HepG2 (cell line): ENCODE results near the gene RPL3. TPM values are rescaled to one million over a fixed set of nuclear protein-coding genes. Genes with fewer than 3 reads are reported as not detected.

Experiments
- AGO1 ChIP-seq: fragments of 200-400 bp; formaldehyde crosslinking; IDR thresholded peaks from 2 replicates; pipeline ENCODE4 v1.6.1; 2017; ENCODE audit warnings: mild to moderate bottlenecking, low read depth, low read length, moderate library complexity; ENCODE audit not compliant: poor library complexity, severe bottlenecking
- ARNT2 ChIP-seq: sonication (generic); formaldehyde crosslinking; IDR thresholded peaks from 2 replicates; pipeline ENCODE4 v1.8.0; 2022; ENCODE audit warnings: mild to moderate bottlenecking, low read depth, missing genetic modification reagents, moderate library complexity
- GATA4 ChIP-seq: sonication (generic); IDR thresholded peaks from 2 replicates; pipeline ENCODE4 v1.6.1; 2016; ENCODE audit warnings: antibody characterized with exemption, low read depth, borderline replicate concordance
- GLI4 ChIP-seq: sonication (generic); formaldehyde crosslinking; IDR thresholded peaks from 2 replicates; pipeline ENCODE4 v1.5.1; 2020; ENCODE audit warnings: missing genetic modification reagents, mild to moderate bottlenecking, moderate library complexity, borderline replicate concordance
- HOXA3 ChIP-seq: sonication (generic); formaldehyde crosslinking; IDR thresholded peaks from 2 replicates; pipeline ENCODE4 v1.5.0; 2020; ENCODE audit warnings: missing genetic modification reagents
- JARID2 ChIP-seq: sonication (generic); formaldehyde crosslinking; IDR thresholded peaks from 2 replicates; pipeline ENCODE4 v1.8.1; 2023; ENCODE audit warnings: missing genetic modification reagents, inconsistent platforms; ENCODE audit not compliant: insufficient replicate concordance
- KAT8 ChIP-seq: IDR thresholded peaks from 2 replicates; pipeline ENCODE4 v1.6.1; 2016; ENCODE audit warnings: missing genetic modification reagents, missing compliant biosample characterization
- PPARG ChIP-seq: conservative IDR thresholded peaks from 2 replicates; pipeline ENCODE4 v1.6.1; 2016; ENCODE audit warnings: missing biosample characterization, missing genetic modification reagents
- RXRA ChIP-seq: sonication (generic); formaldehyde crosslinking; IDR thresholded peaks from 2 replicates; pipeline ENCODE4 v1.5.1; 2020; ENCODE audit warnings: missing genetic modification reagents
- SRF ChIP-seq: IDR thresholded peaks from 2 replicates; pipeline ENCODE4 v1.6.1; 2011; ENCODE audit warnings: mild to moderate bottlenecking, low read depth, low read length, moderate library complexity
- ZNF235 ChIP-seq: sonication (generic); formaldehyde crosslinking; IDR thresholded peaks from 2 replicates; pipeline ENCODE4 v1.8.1; 2023; ENCODE audit warnings: mild to moderate bottlenecking, missing genetic modification reagents, borderline replicate concordance
- ZNF605 ChIP-seq: sonication (generic); formaldehyde crosslinking; IDR thresholded peaks from 2 replicates; pipeline ENCODE4 v1.8.0; 2022; ENCODE audit warnings: mild to moderate bottlenecking, missing genetic modification reagents
- ZNF747 ChIP-seq: sonication (generic); formaldehyde crosslinking; IDR thresholded peaks from 2 replicates; pipeline ENCODE4 v1.8.1; 2023; ENCODE audit warnings: missing genetic modification reagents, mild to moderate bottlenecking, borderline replicate concordance
- polyA plus RNA-seq, 8 experiments: library from polyadenylated mRNA; depleted of rRNA in 3 of 8; stranded (reverse) in 7 of 8; unstranded in 1 of 8; fragments of >200 nt; fragmentation: Illumina TruSeq in 4 of 8; extraction: Trizol in 4 of 8; gene quantifications; 2 replicates each; pipeline versions ENCODE4 v1.2.1 to v1.2.3, GENCODE V29; 2011 to 2016; ENCODE audit warnings: low read depth in 4 of 8, missing spikeins in 1 of 8, mixed read lengths in 1 of 8; ENCODE audit not compliant: insufficient read depth in 1 of 8
- total RNA-seq, 5 experiments: library from RNA; depleted of rRNA; stranded (reverse); fragments of >200 nt; fragmentation: Illumina TruSeq; extraction: Trizol; gene quantifications; 2 replicates each; pipeline ENCODE4 v1.2.3, GENCODE V29; 2016; ENCODE audit warnings: low read depth in 1 of 5
- TF ChIP-seq, protein P1 (sequence below): sonication (generic); formaldehyde crosslinking; IDR thresholded peaks from 2 replicates; pipeline ENCODE4 v1.8.1; 2023; ENCODE audit warnings: mild to moderate bottlenecking, inconsistent platforms, moderate library complexity, missing genetic modification reagents, borderline replicate concordance
- TF ChIP-seq, protein P2 (sequence below), 2 experiments: fragments of 450-650 bp in 1 of 2; sonication (generic) in 1 of 2; formaldehyde crosslinking in 1 of 2; IDR thresholded peaks; 2 replicates each; pipeline versions ENCODE4 v1.6.1 to v1.8.0; 2016 to 2022; ENCODE audit warnings: antibody characterized with exemption in 1 of 2, mild to moderate bottlenecking in 1 of 2, missing genetic modification reagents in 1 of 2

RPL3 gene
- total and polyA plus RNA-seq, 2 of the 13 experiments (the other 11 are each of a cell fraction or from before 2014, with no cell fraction given), result 1,051 to 3,279 TPM

DNA sequence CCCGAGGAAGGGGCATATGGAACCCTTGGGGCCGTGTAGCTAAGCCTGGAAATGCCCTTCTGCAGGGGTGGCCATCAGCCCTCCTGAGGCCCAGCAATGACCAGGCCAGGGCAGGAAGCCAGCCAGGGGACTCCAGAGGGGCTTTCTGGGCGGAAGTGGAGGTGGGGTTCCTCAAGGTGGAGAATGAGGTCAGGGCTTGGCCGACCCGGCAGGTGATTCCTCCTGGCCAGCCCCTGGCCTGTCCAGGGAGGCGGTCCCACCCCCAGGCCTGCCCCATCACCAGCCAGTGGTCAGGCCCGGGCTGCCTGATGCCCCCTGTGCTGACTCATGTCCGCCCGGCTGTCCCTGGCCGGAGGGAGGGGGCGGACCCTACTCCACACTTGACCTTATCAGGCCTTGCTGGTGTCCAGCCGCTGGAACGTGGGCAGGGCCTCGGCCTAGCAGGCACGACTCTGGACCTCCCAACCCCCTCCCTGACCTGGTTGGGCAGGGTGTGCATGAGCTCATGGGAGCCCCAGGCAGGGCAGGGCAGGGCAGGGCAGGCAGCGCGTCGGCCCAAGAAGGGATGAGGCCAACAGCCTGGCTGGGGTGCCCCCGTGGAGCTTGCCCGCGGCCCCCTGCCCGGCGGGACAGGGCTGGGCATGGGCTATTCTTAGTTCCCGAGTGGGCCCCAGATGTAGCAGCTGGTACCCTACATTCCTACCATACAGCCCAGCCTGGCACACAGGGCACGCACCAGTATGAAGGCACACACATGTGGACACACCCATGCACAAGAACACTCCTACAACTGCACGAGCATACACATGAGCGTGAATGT, 35.9 kb downstream of the RPL3 start (continued):
- TF ChIP-seq SRF (peak; percentile 79), AGO1 (no peak), ARNT2 (CRISPR knock-in tag) (peak; percentile 87), ZNF235 (CRISPR knock-in tag) (no peak), RXRA (CRISPR knock-in tag) (peak; percentile 98), ZNF747 (peak; percentile 89), ZNF605 (CRISPR knock-in tag) (no peak), KAT8 (CRISPR knock-in tag) (peak; percentile 71), GLI4 (CRISPR knock-in tag) (no peak), GATA4 (no peak), PPARG (0 out of 2 replicates have a peak, but pooled peaks have one; percentile 25), HOXA3 (CRISPR knock-in tag) (peak; percentile 76), JARID2 (CRISPR knock-in tag) (peak; percentile 65)
- TF ChIP-seq, protein P1, sequence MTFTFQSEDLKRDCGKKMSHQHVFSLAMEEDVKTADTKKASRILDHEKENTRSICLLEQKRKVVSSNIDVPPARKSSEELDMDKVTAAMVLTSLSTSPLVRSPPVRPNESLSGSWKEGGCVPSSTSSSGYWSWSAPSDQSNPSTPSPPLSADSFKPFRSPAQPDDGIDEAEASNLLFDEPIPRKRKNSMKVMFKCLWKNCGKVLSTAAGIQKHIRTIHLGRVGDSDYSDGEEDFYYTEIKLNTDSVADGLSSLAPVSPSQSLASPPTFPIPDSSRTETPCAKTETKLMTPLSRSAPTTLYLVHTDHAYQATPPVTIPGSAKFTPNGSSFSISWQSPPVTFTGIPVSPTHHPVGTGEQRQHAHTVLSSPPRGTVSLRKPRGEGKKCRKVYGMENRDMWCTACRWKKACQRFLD (CRISPR knock-in tag), result no peak
- TF ChIP-seq, protein P2, sequence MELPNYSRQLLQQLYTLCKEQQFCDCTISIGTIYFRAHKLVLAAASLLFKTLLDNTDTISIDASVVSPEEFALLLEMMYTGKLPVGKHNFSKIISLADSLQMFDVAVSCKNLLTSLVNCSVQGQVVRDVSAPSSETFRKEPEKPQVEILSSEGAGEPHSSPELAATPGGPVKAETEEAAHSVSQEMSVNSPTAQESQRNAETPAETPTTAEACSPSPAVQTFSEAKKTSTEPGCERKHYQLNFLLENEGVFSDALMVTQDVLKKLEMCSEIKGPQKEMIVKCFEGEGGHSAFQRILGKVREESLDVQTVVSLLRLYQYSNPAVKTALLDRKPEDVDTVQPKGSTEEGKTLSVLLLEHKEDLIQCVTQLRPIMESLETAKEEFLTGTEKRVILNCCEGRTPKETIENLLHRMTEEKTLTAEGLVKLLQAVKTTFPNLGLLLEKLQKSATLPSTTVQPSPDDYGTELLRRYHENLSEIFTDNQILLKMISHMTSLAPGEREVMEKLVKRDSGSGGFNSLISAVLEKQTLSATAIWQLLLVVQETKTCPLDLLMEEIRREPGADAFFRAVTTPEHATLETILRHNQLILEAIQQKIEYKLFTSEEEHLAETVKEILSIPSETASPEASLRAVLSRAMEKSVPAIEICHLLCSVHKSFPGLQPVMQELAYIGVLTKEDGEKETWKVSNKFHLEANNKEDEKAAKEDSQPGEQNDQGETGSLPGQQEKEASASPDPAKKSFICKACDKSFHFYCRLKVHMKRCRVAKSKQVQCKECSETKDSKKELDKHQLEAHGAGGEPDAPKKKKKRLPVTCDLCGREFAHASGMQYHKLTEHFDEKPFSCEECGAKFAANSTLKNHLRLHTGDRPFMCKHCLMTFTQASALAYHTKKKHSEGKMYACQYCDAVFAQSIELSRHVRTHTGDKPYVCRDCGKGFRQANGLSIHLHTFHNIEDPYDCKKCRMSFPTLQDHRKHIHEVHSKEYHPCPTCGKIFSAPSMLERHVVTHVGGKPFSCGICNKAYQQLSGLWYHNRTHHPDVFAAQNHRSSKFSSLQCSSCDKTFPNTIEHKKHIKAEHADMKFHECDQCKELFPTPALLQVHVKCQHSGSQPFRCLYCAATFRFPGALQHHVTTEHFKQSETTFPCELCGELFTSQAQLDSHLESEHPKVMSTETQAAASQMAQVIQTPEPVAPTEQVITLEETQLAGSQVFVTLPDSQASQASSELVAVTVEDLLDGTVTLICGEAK (IDR thresholded peaks at IDR 0.05), result no peak
- TF ChIP-seq, protein P2 (CRISPR knock-in tag; IDR thresholded peaks at IDR 0.05), result peak; percentile 18; the same call in 1 of the 2 replicates
